SIG-M5 treated with dmso at 0.1 percent for 504 hours (cell line): ENCODE measurements around the gene EFNA3.
A peak's percentile ranks its signal among the peaks of the same experiment; 100 is the strongest.

Source experiments
- DNase-seq: peaks from one replicate; lab custom pipeline; 2025; ENCODE audit not compliant: unreplicated experiment; lab: John Stamatoyannopoulos, UW

EFNA3 gene, protein sequence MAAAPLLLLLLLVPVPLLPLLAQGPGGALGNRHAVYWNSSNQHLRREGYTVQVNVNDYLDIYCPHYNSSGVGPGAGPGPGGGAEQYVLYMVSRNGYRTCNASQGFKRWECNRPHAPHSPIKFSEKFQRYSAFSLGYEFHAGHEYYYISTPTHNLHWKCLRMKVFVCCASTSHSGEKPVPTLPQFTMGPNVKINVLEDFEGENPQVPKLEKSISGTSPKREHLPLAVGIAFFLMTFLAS

DNA sequence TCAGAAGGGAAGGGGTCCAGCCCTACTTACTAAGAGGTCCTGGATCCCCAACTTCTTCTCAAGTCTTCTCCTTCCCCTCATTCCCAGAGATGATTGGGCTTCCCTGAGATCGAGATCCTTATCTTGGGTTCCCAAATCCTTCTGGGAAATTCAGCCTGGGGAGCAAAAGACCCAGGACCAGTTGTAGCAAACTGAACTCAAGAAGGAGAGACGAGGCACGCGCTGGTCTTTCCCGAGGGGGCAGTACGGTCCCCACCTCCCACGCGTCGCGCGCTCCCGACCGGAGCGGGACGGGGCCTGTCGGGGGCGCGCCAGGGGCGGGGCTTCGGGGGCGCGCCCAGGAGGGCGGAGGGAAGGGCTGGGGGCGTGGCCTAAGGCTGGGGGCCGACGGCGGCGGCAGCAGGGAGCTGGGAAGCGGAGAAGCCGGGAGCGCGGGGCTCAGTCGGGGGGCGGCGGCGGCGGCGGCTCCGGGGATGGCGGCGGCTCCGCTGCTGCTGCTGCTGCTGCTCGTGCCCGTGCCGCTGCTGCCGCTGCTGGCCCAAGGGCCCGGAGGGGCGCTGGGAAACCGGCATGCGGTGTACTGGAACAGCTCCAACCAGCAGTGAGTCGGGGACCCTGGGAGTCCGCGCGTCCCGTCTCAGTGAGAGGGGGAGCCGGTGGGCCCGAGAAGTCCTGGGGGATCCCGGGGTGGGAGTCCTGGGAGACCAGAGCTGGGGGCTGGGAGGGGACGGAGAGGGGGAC lies at the start of gene EFNA3:
TSS of gene EFNA3 (plus strand) at position 369 of the 741 bp plus-strand sequence. CDS start at position 474, 105 bp downstream.
- no peak for DNase-seq

- DNase-seq, result no peak
Measured at GRCh38 chr1:155029513-155030242, 49.0 kb upstream of the EFNA3 start.

DNA sequence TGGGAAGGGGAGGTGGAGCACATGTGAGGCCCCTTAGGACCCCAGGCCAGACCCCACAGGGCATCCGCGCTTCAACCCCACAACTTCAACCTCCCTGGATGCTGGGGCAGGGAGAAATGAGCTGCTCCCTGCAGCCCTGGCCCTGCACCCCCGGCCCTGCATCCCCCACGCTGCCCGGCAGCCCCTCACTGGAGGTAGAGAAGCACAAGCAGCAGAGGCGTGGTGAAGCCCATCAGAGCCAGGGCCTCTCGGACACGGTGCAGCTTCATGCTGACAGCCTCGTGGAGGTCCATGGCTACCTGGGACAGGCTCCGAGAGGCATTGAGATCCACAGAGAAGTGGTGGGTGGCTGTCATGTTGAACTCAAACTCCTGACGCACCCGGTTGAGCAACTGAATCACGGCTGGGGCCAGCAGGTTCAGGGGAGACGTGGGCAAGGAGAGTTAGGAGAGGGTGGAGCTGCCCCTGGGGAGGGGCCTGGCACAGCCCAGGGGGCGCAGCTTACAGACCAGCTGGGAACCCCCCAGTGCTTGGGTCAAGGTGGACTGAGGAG lies 48.3 kb upstream of the EFNA3 start:
- DNase-seq, result no peak

- DNase-seq, result no peak
Measured at GRCh38 chr1:155030899-155031298, 47.7 kb upstream of the EFNA3 start.

GRCh38 chr1:155032886-155033285 lies 45.8 kb upstream of the EFNA3 start:
- DNase-seq, result no peak

- DNase-seq, result no peak
Measured at GRCh38 chr1:155033524-155033923, 45.1 kb upstream of the EFNA3 start, which contains the start of the genes DCST1 and DCST2. DCST1 (plus strand) TSS chr1:155033824; CDS start chr1:155034037, 213 bp downstream. DCST2 (minus strand) TSS chr1:155033781; CDS start chr1:155033701, 80 bp downstream.

DNA sequence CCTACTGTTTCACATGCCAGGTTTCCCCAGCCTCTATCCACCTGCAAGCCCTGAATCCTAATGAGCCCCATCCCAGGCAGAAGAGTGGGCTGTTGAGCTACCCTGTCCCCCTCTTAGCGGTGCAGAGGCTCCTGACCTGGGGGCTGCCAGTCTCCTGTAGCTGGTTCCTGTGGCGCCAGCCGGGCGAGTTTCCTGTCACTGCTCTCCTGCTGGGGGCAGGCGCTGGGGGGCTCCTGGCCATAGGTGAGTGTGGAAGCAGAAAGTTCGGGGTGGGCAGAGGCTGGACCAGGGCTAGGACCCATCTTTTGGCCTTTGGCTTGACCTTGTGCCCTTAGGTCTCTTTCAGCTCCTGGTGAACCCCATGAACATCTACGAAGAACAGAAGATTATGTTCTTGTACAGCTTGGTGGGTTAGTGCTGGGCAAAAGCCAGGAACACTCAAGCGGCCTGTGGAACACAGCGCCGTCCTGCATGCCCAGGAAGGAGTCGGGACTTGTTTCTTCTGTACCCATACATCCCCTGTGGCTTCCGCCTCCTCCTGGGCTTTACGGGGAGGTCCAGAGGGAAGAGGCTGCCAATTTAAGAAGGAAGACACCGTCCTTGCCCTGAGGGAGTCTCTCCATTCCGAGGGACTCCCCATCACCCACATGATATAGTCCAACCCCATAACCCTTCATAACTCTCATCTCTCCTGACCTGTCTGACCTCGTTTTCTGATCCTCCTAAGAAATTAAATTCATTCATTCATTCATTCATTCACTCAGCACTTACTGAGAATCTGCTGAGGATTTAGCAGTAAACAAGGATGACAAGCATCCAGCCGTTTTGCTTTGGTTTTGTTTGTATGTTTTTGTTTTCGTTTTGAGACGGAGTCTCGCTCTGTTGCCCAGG lies 44.1 kb upstream of the EFNA3 start:
- DNase-seq, result no peak

DNA sequence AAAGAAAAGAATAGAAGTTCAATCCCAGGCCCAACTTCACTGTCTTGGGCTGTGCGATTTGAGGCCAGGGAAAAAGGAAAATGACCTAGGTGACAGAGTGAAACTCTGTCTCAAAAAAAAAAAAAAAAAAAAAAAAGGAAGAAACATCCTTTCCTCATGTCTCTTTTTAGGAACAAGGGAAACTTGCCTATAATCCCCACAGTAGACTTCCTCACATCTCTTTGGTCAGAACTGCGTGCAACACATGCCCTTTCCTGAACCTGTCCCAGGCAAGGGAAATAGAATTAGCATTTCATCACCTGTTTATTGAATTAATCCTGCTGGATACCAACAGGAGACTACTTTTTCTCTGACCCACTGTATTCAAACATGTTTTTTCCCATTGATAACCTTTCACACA lies 42.7 kb upstream of the EFNA3 start:
- DNase-seq, result no peak

- DNase-seq, result no peak
Measured at GRCh38 chr1:155037043-155037442, 41.6 kb upstream of the EFNA3 start.

GRCh38 chr1:155037851-155038441 lies 40.7 kb upstream of the EFNA3 start:
- no peak for DNase-seq

GRCh38 chr1:155038602-155039307 lies 39.9 kb upstream of the EFNA3 start:
- no peak for DNase-seq

GRCh38 chr1:155039308-155039669 lies 39.3 kb upstream of the EFNA3 start:
- DNase-seq, result no peak

- no peak for DNase-seq
Measured at GRCh38 chr1:155040358-155041093, 38.1 kb upstream of the EFNA3 start.

- no peak for DNase-seq
Measured at GRCh38 chr1:155042789-155043188, 35.8 kb upstream of the EFNA3 start.

DNA sequence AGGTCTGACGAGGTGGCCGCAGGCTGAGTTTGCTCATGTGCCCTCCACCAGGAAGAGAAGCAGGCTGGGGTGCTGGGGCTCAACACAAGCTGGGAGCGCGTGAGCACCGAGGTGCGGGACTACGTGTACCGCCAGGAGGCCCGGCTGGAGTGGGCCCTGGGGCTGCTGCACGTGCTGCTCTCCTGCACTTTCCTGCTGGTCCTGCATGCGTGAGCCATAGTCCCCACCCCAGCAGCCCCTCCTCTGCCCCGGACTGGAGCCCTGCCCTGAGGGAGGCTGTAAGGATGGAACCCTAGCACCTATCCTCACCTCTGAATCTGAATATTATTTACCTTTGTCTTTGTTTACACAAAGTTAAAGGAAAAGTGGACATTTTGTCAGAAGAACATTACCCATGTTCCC lies 35.3 kb upstream of the EFNA3 start:
- no peak for DNase-seq

DNA sequence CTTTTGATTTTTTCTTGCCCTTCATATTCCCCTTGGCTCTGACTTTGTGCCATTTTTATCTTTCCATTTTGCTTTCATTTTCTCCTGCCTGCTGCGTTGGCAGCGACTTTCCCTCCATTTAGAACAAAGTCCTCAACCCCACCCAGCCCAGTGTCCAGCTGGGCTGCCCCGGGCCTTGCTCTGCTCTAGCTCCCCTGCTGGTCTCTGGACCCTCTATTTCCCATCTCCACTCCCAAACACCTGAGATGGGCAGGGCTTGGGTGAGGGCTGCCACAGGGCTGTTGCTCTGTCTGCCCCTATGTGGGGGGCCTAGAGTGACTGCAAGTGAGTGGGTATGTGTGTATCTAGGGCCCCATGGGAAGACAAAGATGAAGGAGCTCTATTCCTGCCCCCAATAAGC lies 34.8 kb upstream of the EFNA3 start:
- DNase-seq, result no peak

- no peak for DNase-seq
Measured at GRCh38 chr1:155044365-155044764, 34.3 kb upstream of the EFNA3 start.

GRCh38 chr1:155044812-155045657 lies 33.6 kb upstream of the EFNA3 start:
- DNase-seq, result peak; percentile 82
